Activated T-cell treated with anti-CD3 and anti-CD28 coated beads, Interleukin-2, amount 50 U/mL, for 72 hours (primary cell): ENCODE measurements around the gene ADAMTSL2. TPM values are rescaled to one million over a fixed set of nuclear protein-coding genes. Genes with fewer than 3 reads are reported as not detected.
"Not testable (repeated sequence)": the region's sequence is repeated elsewhere in the genome, so short reads cannot be mapped to it uniquely, and the experiment has no call there.

ENCODE experiments used
- ATAC-seq, 2 donors: fragments of 150-1000 bp; cut with Tn5 transposase; replicated peaks in 1 of 2; 2 replicates each; pipeline ENCODE4 v1.10.0; 2021; ENCODE audit warnings: moderate library complexity in 2 of 2, mild to moderate bottlenecking in 1 of 2
- DNase-seq, 2 donors: peaks; one replicate each; pipeline ENCODE4 v3.0.0; 2021 to 2022; ENCODE audit warnings: mixed read lengths in 1 of 2
- H3K27ac Mint-ChIP-seq: one replicate; pipeline ENCODE4 v1.8.0; 2022; ENCODE audit warnings: mild to moderate bottlenecking, moderate library complexity, mixed read lengths
- H3K27me3 Mint-ChIP-seq: one replicate; pipeline ENCODE4 v1.8.0; 2022; ENCODE audit warnings: low read depth, mixed read lengths
- H3K36me3 Mint-ChIP-seq, 2 donors: one replicate each; pipeline ENCODE4 v1.8.0; 2022; ENCODE audit warnings: mixed read lengths in 2 of 2, mild to moderate bottlenecking in 1 of 2; ENCODE audit not compliant: insufficient read depth in 2 of 2
- H3K4me1 Mint-ChIP-seq: one replicate; pipeline ENCODE4 v1.8.0; 2022; ENCODE audit warnings: low read depth, mixed read lengths
- H3K4me3 Mint-ChIP-seq, 2 donors: one replicate each; pipeline ENCODE4 v1.8.0; 2022; ENCODE audit warnings: mild to moderate bottlenecking in 2 of 2, mixed read lengths in 2 of 2, moderate library complexity in 2 of 2
- H3K9me3 Mint-ChIP-seq, 2 donors: one replicate each; pipeline ENCODE4 v1.8.0; 2022; ENCODE audit warnings: mixed read lengths in 2 of 2
- total RNA-seq, 2 donors: library from RNA; stranded (reverse); gene quantifications; one replicate each; pipeline ENCODE4 v1.2.3, GENCODE V29; 2022

The ADAMTSL2 gene
- total RNA-seq, 2 donors from 2014 or later, result 0.07 to 0.17 TPM

- DNase-seq (no peak), ATAC-seq (no peak)
- Mint-ChIP-seq H3K4me1 (peaks cover 20% of the 10 kb centered on the region), H3K9me3 (no peaks in the 10 kb centered on the region), H3K4me3 (no peak overlapping the region), H3K27ac (no peak overlapping the region), H3K36me3 (no peaks in the 10 kb centered on the region), H3K27me3 (no peaks in the 10 kb centered on the region)
Observed at GRCh38 chr9:133554729-133555128, 20.2 kb downstream of the ADAMTSL2 start.

DNA sequence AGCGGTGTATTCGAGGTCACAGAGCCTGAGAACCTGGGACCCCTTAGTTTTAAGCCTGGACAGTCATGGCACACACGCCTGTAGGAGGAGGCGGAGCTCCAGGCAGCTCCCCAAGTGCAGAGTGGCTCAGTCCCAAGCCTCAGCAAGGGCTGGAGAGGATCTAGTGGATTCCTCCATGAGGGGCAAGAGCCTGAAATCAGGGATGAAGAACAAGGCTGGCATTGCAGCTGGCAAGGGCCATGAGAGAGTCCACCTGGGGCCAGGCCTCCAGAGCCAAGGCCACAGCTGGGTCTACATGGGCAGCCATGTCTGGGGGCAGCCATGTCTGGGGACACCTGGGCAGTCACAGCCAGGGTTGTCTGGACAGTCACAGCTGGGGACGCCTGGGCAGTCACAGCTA, 21.9 kb downstream of the ADAMTSL2 start:
- Mint-ChIP-seq H3K4me1 (peaks cover 23% of the 10 kb centered on the region), H3K9me3 (no peaks in the 10 kb centered on the region), H3K27ac (no peak overlapping the region), H3K4me3 (no peak overlapping the region), H3K27me3 (no peaks in the 10 kb centered on the region), H3K36me3 (no peaks in the 10 kb centered on the region)
- DNase-seq (no peak), ATAC-seq (no peak)

- DNase-seq (no peak), ATAC-seq (no peak)
- H3K27ac Mint-ChIP-seq, result no peak overlapping the region
- no peak overlapping the region for H3K4me3 Mint-ChIP-seq
- no peaks in the 10 kb centered on the region for H3K27me3 Mint-ChIP-seq
- no peaks in the 10 kb centered on the region for H3K9me3 Mint-ChIP-seq
- H3K4me1 Mint-ChIP-seq, result peaks cover 23% of the 10 kb centered on the region
- H3K36me3 Mint-ChIP-seq, result no peaks in the 10 kb centered on the region
Observed at GRCh38 chr9:133557581-133557980, 23.1 kb downstream of the ADAMTSL2 start.

GRCh38 chr9:133558191-133559126, 24.0 kb downstream of the ADAMTSL2 start:
- peaks cover 23% of the 10 kb centered on the region for H3K4me1 Mint-ChIP-seq
- H3K27ac Mint-ChIP-seq, result no peak overlapping the region
- peak overlapping the region; percentile 51 to 70 for H3K4me3 Mint-ChIP-seq
- DNase-seq, result peak; percentile 9 to 46
- peak; percentile 58 to 81 for ATAC-seq
- no peaks in the 10 kb centered on the region for H3K36me3 Mint-ChIP-seq
- no peaks in the 10 kb centered on the region for H3K9me3 Mint-ChIP-seq
- H3K27me3 Mint-ChIP-seq, result no peaks in the 10 kb centered on the region

DNA sequence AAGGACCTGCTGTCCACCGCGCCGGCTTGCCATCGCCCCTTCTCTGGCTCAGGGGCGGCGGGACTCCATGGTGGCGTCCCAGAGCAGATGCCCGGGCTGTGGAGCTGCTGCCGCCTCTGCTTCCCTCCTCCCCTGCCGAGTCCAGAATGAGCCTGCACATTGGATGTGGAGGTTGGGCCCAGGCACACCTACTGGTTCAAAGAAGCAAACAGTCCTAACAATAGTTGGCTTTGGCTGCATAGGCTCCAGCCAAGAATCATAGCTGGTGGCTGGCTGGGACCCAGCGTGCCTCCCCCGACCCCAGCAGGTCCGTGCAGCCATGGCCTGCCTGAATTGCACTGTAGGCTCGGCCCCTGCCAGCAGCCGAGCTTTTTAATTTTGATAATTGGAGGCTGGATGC, 25.8 kb downstream of the ADAMTSL2 start:
- no peaks in the 10 kb centered on the region for H3K9me3 Mint-ChIP-seq
- no peaks in the 10 kb centered on the region for H3K36me3 Mint-ChIP-seq
- no peak overlapping the region for H3K4me3 Mint-ChIP-seq

GRCh38 chr9:133560944-133561343, 26.4 kb downstream of the ADAMTSL2 start:
- Mint-ChIP-seq H3K27ac (no peak overlapping the region), H3K4me3 (no peak overlapping the region), H3K9me3 (no peaks in the 10 kb centered on the region), H3K4me1 (peaks cover 23% of the 10 kb centered on the region), H3K36me3 (no peaks in the 10 kb centered on the region), H3K27me3 (no peaks in the 10 kb centered on the region)
- ATAC-seq (no peak), DNase-seq (no peak)

More for the DNA sequence above, 25.8 kb downstream of the ADAMTSL2 start:
- Mint-ChIP-seq H3K4me1 (peaks cover 23% of the 10 kb centered on the region), H3K27ac (no peak overlapping the region), H3K27me3 (no peaks in the 10 kb centered on the region)
- DNase-seq (no peak), ATAC-seq (no peak)

GRCh38 chr9:133561976-133562554, 27.6 kb downstream of the ADAMTSL2 start:
- H3K4me1 Mint-ChIP-seq, result peaks cover 23% of the 10 kb centered on the region
- no peaks in the 10 kb centered on the region for H3K9me3 Mint-ChIP-seq
- H3K36me3 Mint-ChIP-seq, result no peaks in the 10 kb centered on the region
- H3K27me3 Mint-ChIP-seq, result no peaks in the 10 kb centered on the region
- DNase-seq (no peak), ATAC-seq (no peak)
- H3K4me3 Mint-ChIP-seq, result no peak overlapping the region
- no peak overlapping the region for H3K27ac Mint-ChIP-seq

GRCh38 chr9:133562611-133563290, 28.2 kb downstream of the ADAMTSL2 start:
- Mint-ChIP-seq H3K9me3 (no peaks in the 10 kb centered on the region), H3K27ac (no peak overlapping the region), H3K4me1 (peaks cover 19% of the 10 kb centered on the region), H3K4me3 (no peak overlapping the region), H3K27me3 (no peaks in the 10 kb centered on the region), H3K36me3 (no peaks in the 10 kb centered on the region)
- no peak for ATAC-seq
- DNase-seq, result no peak

GRCh38 chr9:133563291-133563796, 28.8 kb downstream of the ADAMTSL2 start:
- Mint-ChIP-seq H3K9me3 (no peaks in the 10 kb centered on the region), H3K4me1 (peaks cover 13% of the 10 kb centered on the region), H3K36me3 (no peaks in the 10 kb centered on the region), H3K27me3 (no peaks in the 10 kb centered on the region), H3K27ac (no peak overlapping the region), H3K4me3 (no peak overlapping the region)
- ATAC-seq (no peak), DNase-seq (no peak)

DNA sequence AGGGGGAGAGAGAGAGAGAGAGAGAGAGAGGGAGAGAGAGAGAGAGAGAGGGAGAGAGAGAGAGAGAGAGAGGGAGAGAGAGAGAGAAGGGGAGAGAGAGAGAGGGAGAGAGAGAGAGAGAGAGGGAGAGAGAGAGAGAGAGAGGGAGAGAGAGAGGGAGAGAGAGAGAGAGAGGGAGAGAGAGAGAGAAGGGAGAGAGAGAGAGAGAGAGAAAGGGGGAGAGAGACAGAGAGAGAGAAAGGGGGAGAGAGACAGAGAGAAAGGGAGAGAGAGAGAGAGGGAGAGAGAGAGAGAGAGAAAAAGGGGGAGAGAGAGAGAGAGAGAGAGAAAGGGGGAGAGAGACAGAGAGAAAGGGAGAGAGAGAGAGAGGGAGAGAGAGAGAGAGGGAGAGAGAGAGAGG, 29.3 kb downstream of the ADAMTSL2 start:
- not testable (repeated sequence) for H3K36me3 Mint-ChIP-seq, H3K27ac Mint-ChIP-seq, H3K4me1 Mint-ChIP-seq, H3K27me3 Mint-ChIP-seq, DNase-seq, H3K4me3 Mint-ChIP-seq, H3K9me3 Mint-ChIP-seq, ATAC-seq

DNA sequence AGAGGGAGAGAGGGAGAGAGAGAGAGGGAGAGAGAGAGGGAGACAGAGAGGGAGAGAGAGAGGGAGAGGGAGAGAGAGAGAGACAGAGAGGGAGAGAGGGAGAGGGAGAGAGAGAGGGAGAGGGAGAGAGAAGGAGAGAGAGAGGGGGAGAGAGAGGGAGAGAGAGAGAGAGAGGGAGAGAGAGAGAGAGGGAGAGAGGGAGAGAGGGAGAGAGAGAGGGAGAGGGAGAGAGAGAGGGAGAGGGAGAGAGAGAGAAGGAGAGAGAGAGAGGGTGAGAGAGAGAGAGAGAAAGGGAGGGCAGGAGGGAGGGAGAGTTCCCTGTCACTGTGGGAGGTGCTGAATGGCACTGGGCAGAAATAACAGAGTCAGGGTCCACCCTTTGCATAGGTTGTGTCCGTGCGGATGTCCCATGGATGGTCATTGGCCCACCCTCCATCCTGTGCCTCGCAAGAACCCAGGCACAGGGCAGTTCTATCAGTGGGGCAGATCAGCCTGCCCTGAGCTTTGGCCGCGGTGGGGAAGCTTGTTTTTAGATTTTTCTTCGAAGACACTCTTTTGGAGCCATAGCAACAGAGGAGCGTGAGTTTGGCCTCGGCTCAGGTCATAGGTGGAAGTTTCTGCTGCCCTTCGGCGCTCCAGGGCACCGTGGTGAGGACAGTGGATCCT, 30.1 kb downstream of the ADAMTSL2 start:
- H3K36me3 Mint-ChIP-seq, result no peaks in the 10 kb centered on the region
- ATAC-seq, result no peak
- H3K4me1 Mint-ChIP-seq, result peaks cover 4% of the 10 kb centered on the region
- no peaks in the 10 kb centered on the region for H3K9me3 Mint-ChIP-seq
- no peak for DNase-seq
- H3K4me3 Mint-ChIP-seq, result no peak overlapping the region
- no peak overlapping the region for H3K27ac Mint-ChIP-seq
- H3K27me3 Mint-ChIP-seq, result no peaks in the 10 kb centered on the region

- H3K4me1 Mint-ChIP-seq, result no peaks in the 10 kb centered on the region
- no peak for ATAC-seq
- H3K4me3 Mint-ChIP-seq, result no peak overlapping the region
- H3K9me3 Mint-ChIP-seq, result no peaks in the 10 kb centered on the region
- H3K27ac Mint-ChIP-seq, result no peak overlapping the region
- H3K27me3 Mint-ChIP-seq, result no peaks in the 10 kb centered on the region
- H3K36me3 Mint-ChIP-seq, result no peaks in the 10 kb centered on the region
- DNase-seq, result no peak
Observed at GRCh38 chr9:133566382-133566781, 31.9 kb downstream of the ADAMTSL2 start.

- H3K27me3 Mint-ChIP-seq, result no peaks in the 10 kb centered on the region
- no peak overlapping the region for H3K4me3 Mint-ChIP-seq
- no peak for ATAC-seq
Observed at GRCh38 chr9:133566817-133567216, 32.3 kb downstream of the ADAMTSL2 start.

More at GRCh38 chr9:133566817-133567216, 32.3 kb downstream of the ADAMTSL2 start:
- DNase-seq, result no peak
- Mint-ChIP-seq H3K4me1 (no peaks in the 10 kb centered on the region), H3K36me3 (no peaks in the 10 kb centered on the region), H3K27ac (no peak overlapping the region), H3K9me3 (no peaks in the 10 kb centered on the region)
